ENCODE measurements around the gene HDAC3. TPM values are rescaled to one million over a fixed set of nuclear protein-coding genes. Genes with fewer than 3 reads are reported as not detected.

HDAC3 gene
- total RNA-seq, 5 donors from 2014 or later (not counting 1 experiment from before 2014, with no cell fraction given), result 68.5 to 78.5 (median 73.8) TPM

DNA sequence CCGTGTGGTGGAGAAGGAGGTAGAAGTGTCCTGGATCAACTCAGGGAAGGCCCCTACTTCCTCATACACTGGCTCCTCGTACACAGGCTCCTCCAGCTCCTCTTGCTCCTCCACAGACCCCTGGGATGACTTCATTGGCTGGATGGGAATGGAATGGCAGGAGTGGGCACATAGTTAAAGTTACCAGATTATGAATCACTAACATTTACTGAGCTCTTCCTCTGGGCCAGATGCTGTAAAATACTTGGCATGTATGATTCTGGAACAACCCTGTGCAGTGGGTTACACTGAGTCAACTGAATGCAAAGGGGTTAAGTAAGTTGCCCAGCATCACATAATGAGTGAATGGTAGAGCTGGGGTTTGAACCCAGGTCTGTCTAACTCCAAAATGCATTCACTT lies 17.6 kb upstream of the HDAC3 start:
- no peaks in the 10 kb centered on the region for H3K9me3 ChIP-seq
- DNase-seq, result no peak
- no CpG with 5 or more reads among the region's 2 CpGs for WGBS (ENCODE audit: insufficient coverage)
- ChIA-PET CTCF (no interaction called here), POLR2A (interaction anchor here in 1 of 2 donors (0.7 kb wide), 1 partner anchor 158 kb away, joined by 8 read pairs; no protein-coding TSS in a partner anchor)
- Mint-ChIP-seq H3K4me3 (no peak overlapping the region), H3K27ac (no peak overlapping the region), H3K27me3 (peaks cover 0 to 3% of the 10 kb centered on the region in 2 donors), H3K9me3 (no peaks in the 10 kb centered on the region), H3K36me3 (peaks cover 14% of the 10 kb centered on the region), H3K4me1 (peaks cover 24 to 37% (median 34%) of the 10 kb centered on the region in 3 donors)
- no peak overlapping the region for H3K4me3 ChIP-seq (ENCODE audit: control insufficient read depth in 1 of 2, extremely low read depth in 1 of 2, low read length in 1 of 2)
- no peak for ATAC-seq (replicated peaks in 1 of 4)
- H3K27ac ChIP-seq (ENCODE audit: low read length), result no peak overlapping the region
- peaks cover 3 to 27% of the 10 kb centered on the region in 2 experiments for H3K4me1 ChIP-seq (ENCODE audit: control insufficient read depth in 1 of 2, extremely low read depth in 1 of 2, insufficient read depth in 2 of 2, low read length in 2 of 2)
- no peaks in the 10 kb centered on the region for H3K36me3 ChIP-seq (ENCODE audit: control insufficient read depth in 2 of 2, extremely low read depth in 1 of 2, insufficient read depth in 1 of 2, low read length in 1 of 2)
- H3K27me3 ChIP-seq (replicated peaks in 1 of 2; ENCODE audit: control insufficient read depth in 2 of 2, extremely low read depth in 1 of 2, insufficient read depth in 2 of 2, low read length in 1 of 2), result peaks cover 0 to 9% of the 10 kb centered on the region in 2 experiments

- Histone ChIP-seq H3K4me1 (ENCODE audit: control insufficient read depth in 1 of 2, extremely low read depth in 1 of 2, insufficient read depth in 2 of 2, low read length in 2 of 2) (peaks cover 3 to 31% of the 10 kb centered on the region in 2 experiments), H3K36me3 (ENCODE audit: control insufficient read depth in 2 of 2, extremely low read depth in 1 of 2, insufficient read depth in 1 of 2, low read length in 1 of 2) (peaks cover 0 to 17% of the 10 kb centered on the region in 2 donors), H3K4me3 (ENCODE audit: control insufficient read depth in 1 of 2, extremely low read depth in 1 of 2, low read length in 1 of 2) (peak overlapping the region; percentile 54 to 80), H3K27me3 (replicated peaks in 1 of 2; ENCODE audit: control insufficient read depth in 2 of 2, extremely low read depth in 1 of 2, insufficient read depth in 2 of 2, low read length in 1 of 2) (peaks cover 0 to 9% of the 10 kb centered on the region in 2 experiments), H3K27ac (ENCODE audit: low read length) (peak overlapping the region; percentile 78), H3K9me3 (no peaks in the 10 kb centered on the region)
- peaks cover 30 to 50% (median 46%) of the 10 kb centered on the region in 3 donors for H3K4me1 Mint-ChIP-seq
- no peaks in the 10 kb centered on the region for H3K27me3 Mint-ChIP-seq
- peak overlapping the region; percentile 86 to 93 (median 91) for H3K4me3 Mint-ChIP-seq
- H3K9me3 Mint-ChIP-seq, result no peaks in the 10 kb centered on the region
- ChIA-PET CTCF (interaction anchor here in 1 of 2 donors (1.0 to 2.1 kb wide), 5 partner anchors 15 to 88 kb away, joined by 3 to 16 read pairs (median 5); partner anchors contain the start of genes DIAPH1, HDAC3 and RELL2), POLR2A (interaction anchor here (0.6 to 1.4 kb wide), 4 partner anchors 26 to 312 kb away, joined by 3 to 7 read pairs (median 4); no protein-coding TSS in a partner anchor)
- H3K36me3 Mint-ChIP-seq, result peaks cover 18% of the 10 kb centered on the region
- 68% methylated on average over 9 of the region's 9 CpGs for WGBS (ENCODE audit: insufficient coverage)
- peak overlapping the region; percentile 94 to 97 for H3K27ac Mint-ChIP-seq
- ATAC-seq (replicated peaks in 1 of 4), result no peak
- DNase-seq, result no peak
These were observed 15.1 kb upstream of the HDAC3 start for GRCh38 chr5:141651728-141652105.

- Mint-ChIP-seq H3K36me3 (peaks cover 20% of the 10 kb centered on the region), H3K4me3 (peak within 1 kb of the TSS; percentile 86 to 93 (median 91)), H3K27me3 (no peaks in the 10 kb centered on the region), H3K27ac (peak within 1 kb of the TSS; percentile 94 to 97), H3K9me3 (no peaks in the 10 kb centered on the region), H3K4me1 (peaks cover 30 to 50% (median 46%) of the 10 kb centered on the region in 3 donors)
- Histone ChIP-seq H3K27me3 (replicated peaks in 1 of 2; ENCODE audit: control insufficient read depth in 2 of 2, extremely low read depth in 1 of 2, insufficient read depth in 2 of 2, low read length in 1 of 2) (peaks cover 0 to 9% of the 10 kb centered on the region in 2 experiments), H3K4me3 (ENCODE audit: control insufficient read depth in 1 of 2, extremely low read depth in 1 of 2, low read length in 1 of 2) (peak within 1 kb of the TSS; percentile 54 to 80), H3K27ac (ENCODE audit: low read length) (peak within 1 kb of the TSS; percentile 78), H3K36me3 (ENCODE audit: control insufficient read depth in 2 of 2, extremely low read depth in 1 of 2, insufficient read depth in 1 of 2, low read length in 1 of 2) (peaks cover under 1 to 23% of the 10 kb centered on the region in 2 donors), H3K4me1 (ENCODE audit: control insufficient read depth in 1 of 2, extremely low read depth in 1 of 2, insufficient read depth in 2 of 2, low read length in 2 of 2) (peaks cover 3 to 31% of the 10 kb centered on the region in 2 experiments), H3K9me3 (no peaks in the 10 kb centered on the region)
- WGBS (ENCODE audit: insufficient coverage), result 2% methylated on average over 35 of the region's 50 CpGs
- POLR2A ChIA-PET, result interaction anchor here (0.6 to 1.4 kb wide), 6 partner anchors 14 to 313 kb away, joined by 3 to 7 read pairs (median 4); partner anchors contain the start of genes HDAC3 (in 1 of the 2) and RELL2 (in 1 of the 2)
- CTCF ChIA-PET, result interaction anchor here (0.5 to 2.1 kb wide), 14 partner anchors 14 to 318 kb away, joined by 3 to 16 read pairs (median 4); partner anchors contain the start of genes DIAPH1 (in 1 of the 2), HDAC3 (in 1 of the 2), RELL2 (in 1 of the 2) and RNF14 (in 1 of the 2)
- DNase-seq, result peak; percentile 35 to 84 (median 68)
- peak; percentile 92 to 94 (median 92) for ATAC-seq (replicated peaks in 1 of 4)
These were observed 14.4 kb upstream of the HDAC3 start, which contains the start of gene FCHSD1 for GRCh38 chr5:141650851-141651727. Gene FCHSD1, minus strand, starts transcription at chr5:141651418. Its CDS starts 50 bp downstream, at chr5:141651368.

- Histone ChIP-seq H3K4me1 (ENCODE audit: control insufficient read depth in 1 of 2, extremely low read depth in 1 of 2, insufficient read depth in 2 of 2, low read length in 2 of 2) (peaks cover 3 to 31% of the 10 kb centered on the region in 2 experiments), H3K9me3 (no peaks in the 10 kb centered on the region), H3K4me3 (ENCODE audit: control insufficient read depth in 1 of 2, extremely low read depth in 1 of 2, low read length in 1 of 2) (no peak overlapping the region), H3K27ac (ENCODE audit: low read length) (no peak overlapping the region), H3K27me3 (replicated peaks in 1 of 2; ENCODE audit: control insufficient read depth in 2 of 2, extremely low read depth in 1 of 2, insufficient read depth in 2 of 2, low read length in 1 of 2) (peaks cover 0 to 4% of the 10 kb centered on the region in 2 experiments), H3K36me3 (ENCODE audit: control insufficient read depth in 2 of 2, extremely low read depth in 1 of 2, insufficient read depth in 1 of 2, low read length in 1 of 2) (peaks cover 4 to 34% of the 10 kb centered on the region in 2 donors)
- peaks cover 30 to 50% (median 46%) of the 10 kb centered on the region in 3 donors for H3K4me1 Mint-ChIP-seq
- ATAC-seq (replicated peaks in 1 of 4) (no peak), DNase-seq (no peak)
- H3K27ac Mint-ChIP-seq, result peak overlapping the region; percentile 94 to 97
- no peaks in the 10 kb centered on the region for H3K27me3 Mint-ChIP-seq
- ChIA-PET CTCF (interaction anchor here in 1 of 2 donors (0.6 kb wide), 1 partner anchor 58 kb away, joined by 3 read pairs; no protein-coding TSS in a partner anchor), POLR2A (no interaction called here)
- no peaks in the 10 kb centered on the region for H3K9me3 Mint-ChIP-seq
- H3K36me3 Mint-ChIP-seq, result peaks cover 20% of the 10 kb centered on the region
- peak overlapping the region; percentile 86 to 93 (median 91) for H3K4me3 Mint-ChIP-seq
These were observed 13.3 kb upstream of the HDAC3 start for GRCh38 chr5:141649972-141650371.

DNA sequence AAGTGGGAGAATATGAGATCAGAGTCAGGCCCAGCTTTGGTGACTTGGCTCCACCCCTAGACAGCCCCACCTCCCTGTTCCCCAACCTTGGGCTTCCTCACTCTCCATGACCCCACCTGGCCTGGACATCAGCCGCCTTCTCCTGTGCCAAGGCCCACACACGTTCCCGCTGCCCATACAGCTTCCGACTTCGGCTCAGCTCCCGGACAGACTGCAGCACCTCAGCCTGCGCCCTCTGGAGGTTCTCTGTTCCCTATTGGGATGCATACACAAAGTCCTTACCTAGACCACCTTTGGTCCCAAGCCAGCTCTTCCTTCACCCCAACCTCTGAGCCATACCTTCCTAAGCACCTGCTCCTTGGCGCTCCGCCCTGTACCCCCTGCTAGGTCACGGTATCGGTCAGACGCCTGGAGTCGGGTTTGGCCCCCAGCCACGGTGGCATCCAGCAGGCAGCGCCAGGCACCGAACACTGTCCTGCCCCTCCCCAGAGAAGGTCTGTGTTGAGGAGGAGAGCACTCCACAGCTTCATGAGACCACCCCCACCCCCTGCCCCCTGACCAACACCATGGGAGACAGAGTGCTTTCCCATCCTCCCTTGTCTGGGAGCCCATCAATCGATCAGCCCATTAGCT lies 12.5 kb upstream of the HDAC3 start:
- WGBS (ENCODE audit: insufficient coverage), result 94% methylated on average over 8 of the region's 17 CpGs
- ATAC-seq (replicated peaks in 1 of 4) (no peak), DNase-seq (no peak)
- Mint-ChIP-seq H3K4me1 (peaks cover 30 to 50% (median 46%) of the 10 kb centered on the region in 3 donors), H3K36me3 (peaks cover 26% of the 10 kb centered on the region), H3K27ac (peak overlapping the region; percentile 94 to 97), H3K9me3 (no peaks in the 10 kb centered on the region), H3K4me3 (peak overlapping the region in 1 of 3 donors; percentile 91), H3K27me3 (no peaks in the 10 kb centered on the region)
- Histone ChIP-seq H3K27ac (ENCODE audit: low read length) (no peak overlapping the region), H3K27me3 (replicated peaks in 1 of 2; ENCODE audit: control insufficient read depth in 2 of 2, extremely low read depth in 1 of 2, insufficient read depth in 2 of 2, low read length in 1 of 2) (peaks cover 0 to 4% of the 10 kb centered on the region in 2 experiments), H3K9me3 (no peaks in the 10 kb centered on the region), H3K36me3 (ENCODE audit: control insufficient read depth in 2 of 2, extremely low read depth in 1 of 2, insufficient read depth in 1 of 2, low read length in 1 of 2) (peaks cover 4 to 41% of the 10 kb centered on the region in 2 donors), H3K4me3 (ENCODE audit: control insufficient read depth in 1 of 2, extremely low read depth in 1 of 2, low read length in 1 of 2) (no peak overlapping the region), H3K4me1 (ENCODE audit: control insufficient read depth in 1 of 2, extremely low read depth in 1 of 2, insufficient read depth in 2 of 2, low read length in 2 of 2) (peaks cover 3 to 31% of the 10 kb centered on the region in 2 experiments)
- ChIA-PET CTCF (interaction anchor here in 1 of 2 donors (0.5 kb wide), 1 partner anchor 41 kb away, joined by 3 read pairs; no protein-coding TSS in a partner anchor), POLR2A (no interaction called here)
